Retinal pigment epithelial cell (primary cell): ENCODE data around the gene CBY2.

Experiments used
- DNase-seq: peaks from one replicate; pipeline ENCODE4 v3.0.0-alpha.2; 2010; ENCODE audit warnings: low read depth
- H3K4me3 ChIP-seq: 2 replicates; pipeline ENCODE4 v1.5.1; 2011; ENCODE audit warnings: mild to moderate bottlenecking, low read length, control low read depth, moderate library complexity
- CTCF ChIP-seq: conservative IDR thresholded peaks from 2 replicates; pipeline ENCODE4 v1.5.1; 2011; ENCODE audit warnings: low read depth, low read length, control low read depth, inconsistent platforms

The CBY2 gene

GRCh38 chr13:45737571-45738017 is 35.5 kb downstream of the CBY2 start:
- DNase-seq: no peak

GRCh38 chr13:45742985-45743384 is 40.9 kb downstream of the CBY2 start:
- TF ChIP-seq CTCF: no peak
- H3K4me3 ChIP-seq: no peak overlapping the region
- no peak for DNase-seq

More at GRCh38 chr13:45737571-45738017, 35.5 kb downstream of the CBY2 start:
- H3K4me3 ChIP-seq: no peak overlapping the region
- peak; percentile 36 for TF ChIP-seq CTCF

GRCh38 chr13:45744979-45745378 is 42.9 kb downstream of the CBY2 start:
- DNase-seq: no peak
- no peak overlapping the region for H3K4me3 ChIP-seq
- TF ChIP-seq CTCF: no peak

GRCh38 chr13:45747071-45747470 is 45.0 kb downstream of the CBY2 start:
- no peak for DNase-seq
- H3K4me3 ChIP-seq: no peak overlapping the region
- no peak for TF ChIP-seq CTCF

GRCh38 chr13:45748941-45749759 is 47.0 kb downstream of the CBY2 start:
- TF ChIP-seq CTCF: no peak
- H3K4me3 ChIP-seq: no peak overlapping the region
- peak; percentile 87 for DNase-seq

GRCh38 chr13:45750566-45750965 is 48.4 kb downstream of the CBY2 start:
- DNase-seq: no peak
- no peak for TF ChIP-seq CTCF
- H3K4me3 ChIP-seq: no peak overlapping the region

GRCh38 chr13:45751885-45752284 is 49.8 kb downstream of the CBY2 start:
- no peak for DNase-seq
- no peak overlapping the region for H3K4me3 ChIP-seq
- no peak for TF ChIP-seq CTCF
